GM23338 (cell line): ENCODE results near the gene SH3TC1.

Experiments used
- CREB1 ChIP-seq: fragments of 250-450 bp; sonication (Bioruptor Pico); IDR thresholded peaks from 2 replicates; pipeline ENCODE4 v1.5.0; 2020; ENCODE audit warnings: low read depth, mild to moderate bottlenecking, moderate library complexity
- CTCF ChIP-seq, 2 experiments: fragments of 200-600 bp in 1 of 2; sonication (generic) in 1 of 2; conservative IDR thresholded peaks; 2 replicates each; pipeline versions ENCODE4 v1.5.1 to v1.6.1; 2016 to 2017; ENCODE audit warnings: antibody characterized with exemption in 2 of 2, low read depth in 2 of 2, mild to moderate bottlenecking in 2 of 2, moderate library complexity in 1 of 2
- EZH2 ChIP-seq: fragments of 200-600 bp; sonication (generic); IDR thresholded peaks from one replicate; pipeline ENCODE4 v1.8.0; 2017; ENCODE audit warnings: antibody characterized with exemption, mild to moderate bottlenecking, low read depth; ENCODE audit not compliant: unreplicated experiment
- EZH2phosphoT487 ChIP-seq: fragments of 200-600 bp; sonication (generic); IDR thresholded peaks from one replicate; pipeline ENCODE4 v1.8.1; 2018; ENCODE audit warnings: antibody characterized with exemption; ENCODE audit not compliant: unreplicated experiment
- POLR2AphosphoS5 ChIP-seq: IDR thresholded peaks from 2 replicates; pipeline ENCODE4 v1.6.1; 2016; ENCODE audit warnings: antibody characterized with exemption, low read depth
- REST ChIP-seq: IDR thresholded peaks from one replicate; pipeline ENCODE4 v1.6.1; 2018; ENCODE audit warnings: antibody characterized with exemption; ENCODE audit not compliant: unreplicated experiment
- ZNF114 ChIP-seq: fragments of 250-450 bp; sonication (Bioruptor Pico); IDR thresholded peaks from 2 replicates; pipeline ENCODE4 v1.5.0; 2020; ENCODE audit warnings: mild to moderate bottlenecking, moderate library complexity

GRCh38 chr4:8215001-8215427, 15.9 kb downstream of the SH3TC1 start:
- TF ChIP-seq CTCF (conservative IDR thresholded peaks at IDR 0.05; ENCODE audit: low read depth in 2 of 2) (no peak), CREB1 (CRISPR knock-in tag) (no peak), POLR2AphosphoS5 (no peak), EZH2phosphoT487 (no peak), EZH2 (no peak), REST (no peak), ZNF114 (CRISPR knock-in tag) (no peak)
